ENCODE measurements around the gene WDR91. TPM values are rescaled to one million over a fixed set of nuclear protein-coding genes. Genes with fewer than 3 reads are reported as not detected.

The WDR91 gene
- total RNA-seq, 3 donors from 2014 or later (not counting 1 experiment from before 2014, with no cell fraction given) = 28.7 to 42.0 (median 39.2) TPM

GRCh38 chr7:135194494-135195095, 16.7 kb downstream of the WDR91 start:
- no peak for TF ChIP-seq CTCF (IDR thresholded peaks at IDR 0.05)
- H3K4me1 Mint-ChIP-seq = peaks cover 0 to 4% of the 10 kb centered on the region in 2 donors
- no peaks in the 10 kb centered on the region for H3K9me3 ChIP-seq (ENCODE audit: control insufficient read depth, insufficient read depth, low read length)
- no peak overlapping the region for H3K27ac ChIP-seq (ENCODE audit: low read length)
- H3K4me3 ChIP-seq (ENCODE audit: low read length) = no peak overlapping the region
- H3K27me3 ChIP-seq (ENCODE audit: control insufficient read depth, insufficient read depth, low read length) = no peaks in the 10 kb centered on the region
- no peaks in the 10 kb centered on the region for H3K9me3 Mint-ChIP-seq
- 88% methylated on average over 12 of the region's 12 CpGs for WGBS (ENCODE audit: insufficient coverage)
- H3K36me3 ChIP-seq (ENCODE audit: control insufficient read depth, insufficient read depth, low read length) = peaks cover 64% of the 10 kb centered on the region
- intact Hi-C loops (cut with micrococcal nuclease) = no loop called here
- no peak overlapping the region for H3K27ac Mint-ChIP-seq
- DNase-seq (no peak), ATAC-seq (no peak)
- H3K27me3 Mint-ChIP-seq (ENCODE audit: low read depth in 2 of 2) = no peaks in the 10 kb centered on the region
- peaks cover 22% of the 10 kb centered on the region for H3K36me3 Mint-ChIP-seq
- no peaks in the 10 kb centered on the region for H3K4me1 ChIP-seq (ENCODE audit: control insufficient read depth, insufficient read depth, low read length)
- H3K4me3 Mint-ChIP-seq = no peak overlapping the region

GRCh38 chr7:135193615-135194081, 17.7 kb downstream of the WDR91 start:
- peaks cover 66% of the 10 kb centered on the region for H3K36me3 ChIP-seq (ENCODE audit: control insufficient read depth, insufficient read depth, low read length)
- H3K27me3 ChIP-seq (ENCODE audit: control insufficient read depth, insufficient read depth, low read length) = no peaks in the 10 kb centered on the region
- WGBS (ENCODE audit: insufficient coverage) = 98% methylated on average over 10 of the region's 10 CpGs
- no peaks in the 10 kb centered on the region for H3K27me3 Mint-ChIP-seq (ENCODE audit: low read depth in 2 of 2)
- peaks cover 15% of the 10 kb centered on the region for H3K36me3 Mint-ChIP-seq
- no peak for TF ChIP-seq CTCF (IDR thresholded peaks at IDR 0.05)
- no peak overlapping the region for H3K4me3 ChIP-seq (ENCODE audit: low read length)
- no peak overlapping the region for H3K27ac ChIP-seq (ENCODE audit: low read length)
- no peak for DNase-seq
- intact Hi-C loops (cut with micrococcal nuclease) = no loop called here
- no peaks in the 10 kb centered on the region for H3K4me1 ChIP-seq (ENCODE audit: control insufficient read depth, insufficient read depth, low read length)
- no peak overlapping the region for H3K27ac Mint-ChIP-seq
- H3K4me1 Mint-ChIP-seq = peaks cover 0 to 4% of the 10 kb centered on the region in 2 donors
- no peak for ATAC-seq
- H3K4me3 Mint-ChIP-seq = no peak overlapping the region
- H3K9me3 Mint-ChIP-seq = no peaks in the 10 kb centered on the region
- H3K9me3 ChIP-seq (ENCODE audit: control insufficient read depth, insufficient read depth, low read length) = no peaks in the 10 kb centered on the region

DNA sequence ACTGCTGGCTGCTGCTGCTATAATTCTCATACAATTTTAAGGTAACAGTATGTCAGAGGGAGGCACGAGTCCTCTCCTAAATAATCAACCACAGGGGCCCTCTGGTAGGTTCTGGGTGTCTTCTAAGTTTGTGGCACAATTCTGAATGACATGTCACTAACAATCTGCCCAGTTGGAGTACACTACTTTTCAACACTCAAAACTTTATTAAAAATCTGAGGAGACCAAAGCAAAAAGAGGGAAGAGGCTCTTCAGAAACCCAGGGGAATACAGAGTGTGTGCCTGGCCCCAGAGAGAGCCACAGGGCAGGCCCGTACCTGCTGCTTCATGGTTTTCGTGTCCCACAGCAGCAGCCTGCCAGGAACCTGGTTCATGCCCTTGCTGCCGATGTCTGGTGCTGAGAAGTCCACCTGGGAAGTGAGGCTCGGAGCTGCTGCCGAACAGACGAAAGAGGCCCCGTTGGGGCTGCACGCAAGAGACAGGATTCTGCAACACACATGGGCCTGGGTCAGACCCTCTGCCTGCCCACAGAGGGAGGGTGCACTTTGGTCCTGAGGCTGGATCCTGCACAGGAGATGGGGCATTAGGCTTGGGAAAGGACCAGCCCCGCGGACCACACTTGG, 18.3 kb downstream of the WDR91 start:
- DNase-seq (no peak), ATAC-seq (no peak)
- Histone ChIP-seq H3K9me3 (ENCODE audit: control insufficient read depth, insufficient read depth, low read length) (no peaks in the 10 kb centered on the region), H3K27ac (ENCODE audit: low read length) (no peak overlapping the region), H3K27me3 (ENCODE audit: control insufficient read depth, insufficient read depth, low read length) (no peaks in the 10 kb centered on the region), H3K36me3 (ENCODE audit: control insufficient read depth, insufficient read depth, low read length) (peaks cover 69% of the 10 kb centered on the region), H3K4me3 (ENCODE audit: low read length) (no peak overlapping the region), H3K4me1 (ENCODE audit: control insufficient read depth, insufficient read depth, low read length) (no peaks in the 10 kb centered on the region)
- no peaks in the 10 kb centered on the region for H3K27me3 Mint-ChIP-seq (ENCODE audit: low read depth in 2 of 2)
- no peak for TF ChIP-seq CTCF (IDR thresholded peaks at IDR 0.05)
- 97% methylated on average over 10 of the region's 11 CpGs for WGBS (ENCODE audit: insufficient coverage)
- no peaks in the 10 kb centered on the region for H3K9me3 Mint-ChIP-seq
- peaks cover 0 to 4% of the 10 kb centered on the region in 2 donors for H3K4me1 Mint-ChIP-seq
- H3K4me3 Mint-ChIP-seq = no peak overlapping the region
- H3K27ac Mint-ChIP-seq = no peak overlapping the region
- H3K36me3 Mint-ChIP-seq = peaks cover 15% of the 10 kb centered on the region
- intact Hi-C loops (cut with micrococcal nuclease) = no loop called here
